ENCODE results near the gene MMS22L.

DNA sequence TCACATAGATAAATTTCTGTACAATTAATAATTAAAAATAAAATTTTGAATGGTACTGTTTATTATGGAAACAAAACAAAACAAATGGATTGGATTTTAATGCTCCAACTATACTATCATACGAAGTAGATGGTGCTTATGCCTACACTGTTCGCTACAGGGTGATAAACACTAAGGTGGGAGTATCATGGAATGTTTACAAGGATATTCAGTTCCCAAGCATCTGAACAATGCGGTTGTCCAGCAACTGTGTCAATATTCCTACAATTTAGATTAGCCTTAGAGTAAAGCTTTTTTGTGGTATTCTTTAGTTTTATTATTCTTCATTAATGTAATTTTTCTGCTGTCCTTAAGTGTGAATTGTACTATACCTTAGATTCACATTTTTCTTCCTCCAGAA, 105.1 kb downstream of the MMS22L start:
- TF ChIP-seq ZBTB26 (CRISPR knock-in tag; IDR thresholded peaks at IDR 0.05; ENCODE audit: borderline replicate concordance) (no peak), ZBTB21 (CRISPR knock-in tag; IDR thresholded peaks at IDR 0.05) (no peak), U2AF2 (IDR thresholded peaks at IDR 0.05; ENCODE audit: low read depth, low read length) (no peak), ZNF652 (CRISPR knock-in tag; IDR thresholded peaks at IDR 0.05; ENCODE audit: borderline replicate concordance, low read depth) (no peak), HDAC6 (IDR thresholded peaks at IDR 0.05; ENCODE audit: low read depth, low read length) (no peak), ZNF782 (CRISPR knock-in tag; IDR thresholded peaks at IDR 0.05; ENCODE audit: borderline replicate concordance) (no peak), ZNF121 (CRISPR knock-in tag; IDR thresholded peaks at IDR 0.05) (no peak), FOXK2 (IDR thresholded peaks at IDR 0.05) (no peak), ZBED4 (CRISPR knock-in tag; IDR thresholded peaks at IDR 0.05; ENCODE audit: borderline replicate concordance) (no peak), ZNF687 (CRISPR knock-in tag; IDR thresholded peaks at IDR 0.05) (no peak), CTCF (CRISPR knock-in tag; IDR thresholded peaks at IDR 0.05) (no peak), PRMT3 (CRISPR knock-in tag; IDR thresholded peaks at IDR 0.05; ENCODE audit: borderline replicate concordance, low read depth) (no peak)
- TF ChIP-seq, protein P1, sequence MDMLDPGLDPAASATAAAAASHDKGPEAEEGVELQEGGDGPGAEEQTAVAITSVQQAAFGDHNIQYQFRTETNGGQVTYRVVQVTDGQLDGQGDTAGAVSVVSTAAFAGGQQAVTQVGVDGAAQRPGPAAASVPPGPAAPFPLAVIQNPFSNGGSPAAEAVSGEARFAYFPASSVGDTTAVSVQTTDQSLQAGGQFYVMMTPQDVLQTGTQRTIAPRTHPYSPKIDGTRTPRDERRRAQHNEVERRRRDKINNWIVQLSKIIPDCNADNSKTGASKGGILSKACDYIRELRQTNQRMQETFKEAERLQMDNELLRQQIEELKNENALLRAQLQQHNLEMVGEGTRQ (IDR thresholded peaks at IDR 0.05; ENCODE audit: low read depth, low read length), result no peak
- TF ChIP-seq, protein P1 (CRISPR knock-in tag; IDR thresholded peaks at IDR 0.05; ENCODE audit: borderline replicate concordance), result no peak

All from HepG2 (cell line).